Ovary (tissue), 9 donors: Measurements from ENCODE around the gene TNS3. TPM values are rescaled to one million over a fixed set of nuclear protein-coding genes. Genes with fewer than 3 reads are reported as not detected.

Experiments used
- DNase-seq, 5 donors: peaks; one replicate each; pipeline ENCODE4 v3.0.0-alpha.2; 2019 to 2020
- H3K27ac ChIP-seq, 2 donors: fragments of 200-600 bp; one replicate each; pipeline versions ENCODE4 v1.5.1 to v1.8.0; 2019 to 2022
- H3K27me3 ChIP-seq: fragments of 200-600 bp; one replicate; pipeline ENCODE4 v1.8.0; 2022
- H3K36me3 ChIP-seq: fragments of 200-600 bp; sonication (generic); one replicate; pipeline ENCODE4 v1.5.1; 2019
- H3K4me1 ChIP-seq: one replicate; pipeline ENCODE4 v1.8.1; 2013; ENCODE audit warnings: mild to moderate bottlenecking, moderate library complexity; ENCODE audit not compliant: insufficient read depth
- H3K4me3 ChIP-seq: fragments of 200-600 bp; sonication (generic); one replicate; pipeline ENCODE4 v1.5.1; 2017
- H3K9me3 ChIP-seq, 2 donors: fragments of 200-600 bp in 1 of 2; sonication (generic) in 1 of 2; one replicate each; pipeline versions ENCODE4 v1.5.1 to v1.8.1; 2013 to 2019; ENCODE audit warnings: mild to moderate bottlenecking in 1 of 2, moderate library complexity in 1 of 2
- EP300 ChIP-seq: sonication (generic); formaldehyde crosslinking; IDR thresholded peaks from one replicate; pipeline ENCODE4 v1.6.1; 2017; ENCODE audit warnings: antibody characterized with exemption
- POLR2A ChIP-seq: fragments of 450-650 bp; IDR thresholded peaks from one replicate; pipeline ENCODE4 v1.6.1; 2017; ENCODE audit warnings: antibody characterized with exemption, mild to moderate bottlenecking, moderate library complexity
- WGBS, 3 donors: extraction: QIAGEN DNeasy Blood & Tissue Kit in 1 of 3; methylation state at CpG; one replicate each; pipeline versions ENCODE4 v1.1.5 to v1.1.7; 2013 to 2017; 5-methylcytosine and 5-hydroxymethylcytosine counted together
- intact Hi-C, 4 donors: fragments of 100-400 bp; cut with DNase I; formaldehyde crosslinking; loops; one replicate each; pipeline versions ENCODE4 v1.11.0 to v1.15.1; 2022 to 2023
- polyA plus RNA-seq, 2 donors: library from polyadenylated mRNA; stranded (reverse); fragments of 200-250 nt in 1 of 2; fragments of 350-450 nt in 1 of 2; fragmentation: Illumina TruSeq in 1 of 2; extraction: RNeasy Lipid Tissue Mini Kit (QIAGEN cat#74804) in 1 of 2; gene quantifications; one replicate each; pipeline ENCODE4 v1.2.3, GENCODE V29; 2013 to 2014
- total RNA-seq, 7 donors: library from RNA; depleted of rRNA in 2 of 7; stranded (reverse); fragments of >200 nt in 2 of 7; fragmentation: NEBNext Ultra II Directional in 3 of 7; extraction: Animal tissue kit (Norgen Biotek cat#: 25700) in 3 of 7; gene quantifications; one replicate each; pipeline versions ENCODE4 v1.1.0 to v1.2.4, GENCODE V29; 2016 to 2023
- TF ChIP-seq, protein P1 (sequence below), 3 donors: fragments of 450-650 bp in 2 of 3; fragments of 200-600 bp in 1 of 3; IDR thresholded peaks; one replicate each; pipeline versions ENCODE4 v1.5.1 to v1.8.0; 2016 to 2022; ENCODE audit warnings: antibody characterized with exemption in 3 of 3, mild to moderate bottlenecking in 1 of 3
- donor health status: DM: no; HTN: no; CAD: no; lungs with moderate emphysema.
- donor health status: DM: no; HTN: no; CAD: no.
- donor health status: Bipolar disorder and iron deficiency.
- donor health status: DM: yes; HTN: yes; CAD: no.
- donor health status: DM: no; HTN: no; CAD: no.
- donor health status: DM: yes; HTN: yes; CAD: no.

Gene TNS3
- total and polyA plus RNA-seq, 9 donors = 36.6 to 137 (median 91.3) TPM

DNA sequence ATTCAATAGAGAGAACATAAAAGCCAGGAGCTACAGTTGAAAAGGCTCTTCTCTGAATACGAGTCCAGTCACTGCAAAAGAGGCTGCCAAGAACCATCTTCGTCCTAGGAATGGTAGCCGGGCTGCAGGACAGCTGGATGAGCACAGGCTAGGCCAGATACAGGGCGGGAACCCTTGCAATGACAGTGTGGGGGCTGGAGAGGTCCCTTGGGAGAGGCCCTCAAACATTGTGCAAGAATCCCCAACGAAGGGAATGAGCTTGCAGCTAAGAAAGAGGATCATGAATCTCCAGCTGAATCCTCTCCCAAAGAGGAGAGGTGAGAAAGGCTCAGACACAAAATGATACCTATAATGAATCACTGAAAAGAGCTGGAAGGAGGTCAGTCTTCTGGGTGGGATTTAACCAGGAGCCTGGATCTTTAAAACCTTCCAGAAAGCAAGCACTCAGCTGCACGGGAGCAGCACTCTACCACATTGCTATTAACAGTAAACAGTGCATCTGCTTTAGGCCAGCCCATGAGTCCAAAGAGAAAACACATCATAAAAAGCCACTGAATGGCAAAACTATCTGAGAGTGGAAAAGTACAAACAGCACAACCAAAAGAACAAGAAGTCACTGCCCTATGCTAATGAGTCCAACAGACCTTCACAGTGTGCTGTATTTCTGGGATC is 287.9 kb downstream of the TNS3 start:
- peak in 4 of 5 donors; percentile 17 to 51 (median 44) for DNase-seq
- intact Hi-C loops = no loop called here
- TF ChIP-seq, protein P1, sequence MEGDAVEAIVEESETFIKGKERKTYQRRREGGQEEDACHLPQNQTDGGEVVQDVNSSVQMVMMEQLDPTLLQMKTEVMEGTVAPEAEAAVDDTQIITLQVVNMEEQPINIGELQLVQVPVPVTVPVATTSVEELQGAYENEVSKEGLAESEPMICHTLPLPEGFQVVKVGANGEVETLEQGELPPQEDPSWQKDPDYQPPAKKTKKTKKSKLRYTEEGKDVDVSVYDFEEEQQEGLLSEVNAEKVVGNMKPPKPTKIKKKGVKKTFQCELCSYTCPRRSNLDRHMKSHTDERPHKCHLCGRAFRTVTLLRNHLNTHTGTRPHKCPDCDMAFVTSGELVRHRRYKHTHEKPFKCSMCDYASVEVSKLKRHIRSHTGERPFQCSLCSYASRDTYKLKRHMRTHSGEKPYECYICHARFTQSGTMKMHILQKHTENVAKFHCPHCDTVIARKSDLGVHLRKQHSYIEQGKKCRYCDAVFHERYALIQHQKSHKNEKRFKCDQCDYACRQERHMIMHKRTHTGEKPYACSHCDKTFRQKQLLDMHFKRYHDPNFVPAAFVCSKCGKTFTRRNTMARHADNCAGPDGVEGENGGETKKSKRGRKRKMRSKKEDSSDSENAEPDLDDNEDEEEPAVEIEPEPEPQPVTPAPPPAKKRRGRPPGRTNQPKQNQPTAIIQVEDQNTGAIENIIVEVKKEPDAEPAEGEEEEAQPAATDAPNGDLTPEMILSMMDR (IDR thresholded peaks at IDR 0.05) = no peak
- TF ChIP-seq EP300 (no peak), POLR2A (no peak)
- H3K4me1 ChIP-seq = peaks cover 6% of the 10 kb centered on the region
- WGBS, 3 donors = 25 to 52% (median 42%) methylated on average over 5 to 6 of the region's 6 CpGs
- H3K4me3 ChIP-seq = no peak overlapping the region
- no peaks in the 10 kb centered on the region for H3K27me3 ChIP-seq
- H3K9me3 ChIP-seq = no peaks in the 10 kb centered on the region
- peak overlapping the region; percentile 5 to 55 for H3K27ac ChIP-seq
- H3K36me3 ChIP-seq = no peaks in the 10 kb centered on the region

DNA sequence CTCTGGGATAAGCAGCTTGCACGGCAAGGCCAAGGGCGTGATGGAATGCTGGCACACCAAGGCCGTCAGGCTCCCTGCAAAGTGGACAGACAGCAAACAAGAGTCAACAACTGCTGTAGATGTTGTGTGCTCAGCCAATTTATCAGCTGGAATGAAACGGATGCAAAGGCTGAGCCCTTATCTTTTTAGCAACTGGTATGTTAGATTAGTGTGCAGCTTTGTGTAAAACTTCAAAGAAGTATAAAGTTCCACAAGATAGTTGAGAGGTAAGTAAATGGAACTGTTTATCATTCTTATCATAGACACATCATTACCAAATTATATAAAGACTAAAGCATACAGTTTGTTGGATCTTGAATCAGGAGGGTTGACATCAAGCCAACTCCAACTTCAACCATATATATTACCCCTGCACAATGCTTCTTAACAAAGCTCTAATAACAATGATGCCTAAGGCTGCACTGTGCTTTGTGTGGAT is 289.0 kb downstream of the TNS3 start:
- TF ChIP-seq, protein P1 (IDR thresholded peaks at IDR 0.05) = no peak
- TF ChIP-seq EP300 = no peak
- no peak for TF ChIP-seq POLR2A
- Histone ChIP-seq H3K4me1 (peaks cover 6% of the 10 kb centered on the region), H3K9me3 (no peaks in the 10 kb centered on the region), H3K36me3 (no peaks in the 10 kb centered on the region), H3K27me3 (no peaks in the 10 kb centered on the region), H3K4me3 (no peak overlapping the region), H3K27ac (peak overlapping the region in 1 of 2 donors; percentile 37)
- DNase-seq = no peak
- intact Hi-C loops = no loop called here
- WGBS, 3 donors = 22 to 49% (median 27%) methylated on average over 4 of the region's 4 CpGs

DNA sequence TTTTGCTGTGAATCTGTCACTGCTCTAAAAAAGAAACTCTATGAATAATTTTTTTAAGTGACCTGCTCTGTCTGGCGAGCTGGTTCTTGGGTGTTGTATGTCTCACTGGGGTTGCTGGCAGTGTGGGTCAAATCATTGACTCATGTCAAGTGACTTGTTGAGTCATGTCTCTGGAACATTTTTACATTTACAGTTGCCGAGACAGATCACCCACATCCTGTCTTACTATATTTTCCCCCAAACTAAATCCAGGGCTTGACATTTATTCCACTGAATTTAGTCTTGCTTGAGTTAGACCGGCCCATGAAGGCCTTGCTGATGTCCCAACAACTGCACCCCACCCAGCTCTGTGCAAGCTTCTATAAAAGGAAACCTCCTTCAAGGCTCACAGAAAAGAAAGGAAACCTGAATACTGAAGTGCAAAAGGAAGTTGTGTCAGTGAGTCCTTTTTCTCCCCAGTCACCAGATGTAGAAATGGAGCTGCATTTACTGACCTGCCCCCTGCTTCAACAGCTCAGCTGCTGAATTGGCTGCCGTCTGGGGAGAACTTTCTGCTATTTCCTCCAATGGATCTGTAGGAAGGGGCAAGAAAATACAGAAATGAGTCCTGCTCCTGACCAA is 290.3 kb downstream of the TNS3 start:
- DNase-seq = no peak
- H3K4me3 ChIP-seq = no peak overlapping the region
- TF ChIP-seq POLR2A = no peak
- TF ChIP-seq, protein P1 (IDR thresholded peaks at IDR 0.05) = no peak
- TF ChIP-seq EP300 = no peak
- H3K9me3 ChIP-seq = no peaks in the 10 kb centered on the region
- no peaks in the 10 kb centered on the region for H3K36me3 ChIP-seq
- H3K27ac ChIP-seq = no peak overlapping the region
- intact Hi-C loops = no loop called here
- 55 to 73% (median 73%) methylated on average over 4 of the region's 4 CpGs for WGBS, 3 donors
- peaks cover 6% of the 10 kb centered on the region for H3K4me1 ChIP-seq
- H3K27me3 ChIP-seq = no peaks in the 10 kb centered on the region

- intact Hi-C loops = no loop called here
- Histone ChIP-seq H3K9me3 (no peaks in the 10 kb centered on the region), H3K27ac (no peak overlapping the region), H3K36me3 (no peaks in the 10 kb centered on the region), H3K4me3 (no peak overlapping the region), H3K27me3 (no peaks in the 10 kb centered on the region), H3K4me1 (peaks cover 6% of the 10 kb centered on the region)
- DNase-seq = no peak
- WGBS, 3 donors = 98 to 99% (median 98%) methylated on average over 2 of the region's 2 CpGs
- TF ChIP-seq POLR2A (no peak), EP300 (no peak)
- TF ChIP-seq, protein P1 (IDR thresholded peaks at IDR 0.05) = no peak
These were observed 291.0 kb downstream of the TNS3 start for GRCh38 chr7:47290867-47291266.
